Prostate gland (tissue), 2 donors: Measurements from ENCODE around the gene FTSJ3.

Source experiments
- POLR2A ChIP-seq: fragments of 450-650 bp; IDR thresholded peaks from one replicate; pipeline ENCODE4 v1.6.1; 2016; ENCODE audit warnings: antibody characterized with exemption, mild to moderate bottlenecking
- POLR2AphosphoS5 ChIP-seq: sonication (generic); formaldehyde crosslinking; IDR thresholded peaks from one replicate; pipeline ENCODE4 v1.6.1; 2017; ENCODE audit warnings: antibody characterized with exemption
- TF ChIP-seq, protein P1 (sequence below), 4 experiments: fragments of 200-600 bp in 2 of 4; fragments of 450-650 bp in 2 of 4; sonication (generic) in 2 of 4; IDR thresholded peaks; 1 replicate in 3 of 4; 2 replicates in 1 of 4; pipeline ENCODE4 v1.5.1; 2016 to 2019; ENCODE audit warnings: antibody characterized with exemption in 4 of 4, mild to moderate bottlenecking in 2 of 4, moderate library complexity in 2 of 4

DNA sequence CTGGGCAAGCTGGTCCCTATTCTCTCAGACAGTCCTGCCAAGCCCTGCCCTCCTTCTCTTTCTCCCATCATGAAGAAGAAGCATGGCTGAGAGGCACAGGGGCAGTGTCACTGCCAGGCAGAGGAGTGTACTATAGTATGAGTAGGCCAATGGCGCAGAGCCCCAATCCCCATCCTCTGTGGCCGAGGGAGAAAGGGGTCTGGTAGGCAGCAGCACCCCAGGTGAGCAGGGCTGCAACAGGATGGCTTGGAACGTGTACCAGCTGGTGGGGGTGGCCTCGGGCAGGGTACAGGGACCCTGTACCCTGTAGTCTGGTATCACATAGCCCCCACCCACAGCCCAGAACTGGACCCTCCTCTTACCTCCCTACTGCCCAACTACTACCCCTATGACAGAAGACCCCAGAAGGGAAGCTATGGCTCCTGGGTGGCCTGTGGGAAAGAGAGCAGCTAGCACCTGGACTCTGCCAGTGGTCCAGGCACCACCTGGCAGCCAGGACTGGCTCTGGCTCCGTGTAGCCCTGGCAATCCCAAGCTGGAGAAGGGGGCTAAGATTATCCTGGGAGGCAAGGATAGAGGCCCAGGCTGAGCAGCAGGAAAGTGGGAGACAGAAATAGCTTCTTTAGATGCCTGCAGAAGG lies 10.6 kb upstream of the FTSJ3 start:
- TF ChIP-seq, protein P1, sequence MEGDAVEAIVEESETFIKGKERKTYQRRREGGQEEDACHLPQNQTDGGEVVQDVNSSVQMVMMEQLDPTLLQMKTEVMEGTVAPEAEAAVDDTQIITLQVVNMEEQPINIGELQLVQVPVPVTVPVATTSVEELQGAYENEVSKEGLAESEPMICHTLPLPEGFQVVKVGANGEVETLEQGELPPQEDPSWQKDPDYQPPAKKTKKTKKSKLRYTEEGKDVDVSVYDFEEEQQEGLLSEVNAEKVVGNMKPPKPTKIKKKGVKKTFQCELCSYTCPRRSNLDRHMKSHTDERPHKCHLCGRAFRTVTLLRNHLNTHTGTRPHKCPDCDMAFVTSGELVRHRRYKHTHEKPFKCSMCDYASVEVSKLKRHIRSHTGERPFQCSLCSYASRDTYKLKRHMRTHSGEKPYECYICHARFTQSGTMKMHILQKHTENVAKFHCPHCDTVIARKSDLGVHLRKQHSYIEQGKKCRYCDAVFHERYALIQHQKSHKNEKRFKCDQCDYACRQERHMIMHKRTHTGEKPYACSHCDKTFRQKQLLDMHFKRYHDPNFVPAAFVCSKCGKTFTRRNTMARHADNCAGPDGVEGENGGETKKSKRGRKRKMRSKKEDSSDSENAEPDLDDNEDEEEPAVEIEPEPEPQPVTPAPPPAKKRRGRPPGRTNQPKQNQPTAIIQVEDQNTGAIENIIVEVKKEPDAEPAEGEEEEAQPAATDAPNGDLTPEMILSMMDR (IDR thresholded peaks at IDR 0.05) = no peak
- no peak for TF ChIP-seq POLR2AphosphoS5
- no peak for TF ChIP-seq POLR2A
